Cerebellar cortex (tissue), 1 donor: ENCODE measurements around the gene NTM.
"Not testable (repeated sequence)": the region's sequence is repeated elsewhere in the genome, so short reads cannot be mapped to it uniquely, and the experiment has no call there.

ENCODE experiments used
- DNase-seq: peaks from one replicate; pipeline ENCODE4 v3.0.0-alpha.2; 2015; ENCODE audit warnings: low spot score

The NTM gene

GRCh38 chr11:132314911-132315455, 944.6 kb downstream of the NTM start:
- no peak for DNase-seq

- no peak for DNase-seq
These were observed 945.3 kb downstream of the NTM start for GRCh38 chr11:132315696-132316095.

GRCh38 chr11:132318421-132319157, 948.2 kb downstream of the NTM start:
- no peak for DNase-seq

- DNase-seq = not testable (repeated sequence)
These were observed 949.0 kb downstream of the NTM start for GRCh38 chr11:132319419-132319818.

GRCh38 chr11:132330515-132330914, 960.1 kb downstream of the NTM start:
- DNase-seq = no peak

- no peak for DNase-seq
These were observed 962.1 kb downstream of the NTM start for GRCh38 chr11:132332521-132332920.

GRCh38 chr11:132334769-132335280, 964.4 kb downstream of the NTM start:
- no peak for DNase-seq

- no peak for DNase-seq
These were observed 964.9 kb downstream of the NTM start for GRCh38 chr11:132335311-132335710.

- no peak for DNase-seq
These were observed 966.5 kb downstream of the NTM start for GRCh38 chr11:132336781-132337535.

GRCh38 chr11:132337819-132338416, 967.5 kb downstream of the NTM start:
- no peak for DNase-seq

GRCh38 chr11:132342408-132342807, 972.0 kb downstream of the NTM start:
- no peak for DNase-seq

GRCh38 chr11:132343445-132344175, 973.2 kb downstream of the NTM start:
- DNase-seq = no peak

GRCh38 chr11:132346558-132347148, 976.2 kb downstream of the NTM start:
- no peak for DNase-seq

GRCh38 chr11:132347156-132348090, 977.0 kb downstream of the NTM start:
- DNase-seq = no peak

GRCh38 chr11:132349811-132350733, 979.7 kb downstream of the NTM start:
- no peak for DNase-seq

- no peak for DNase-seq
These were observed 980.6 kb downstream of the NTM start for GRCh38 chr11:132351050-132351449.

GRCh38 chr11:132352497-132352896, 982.1 kb downstream of the NTM start:
- no peak for DNase-seq

GRCh38 chr11:132353255-132353654, 982.8 kb downstream of the NTM start:
- peak; percentile 27 for DNase-seq
